K562 (cell line): ENCODE measurements around the gene ZBTB20. TPM values are rescaled to one million over a fixed set of nuclear protein-coding genes. Genes with fewer than 3 reads are reported as not detected.

Experiments
- CTBP1 ChIP-seq: fragments of 450-650 bp; IDR thresholded peaks from 2 replicates; pipeline ENCODE4 v1.6.1; 2016; ENCODE audit warnings: borderline replicate concordance
- KAT8 ChIP-seq: fragments of 450-650 bp; IDR thresholded peaks from 2 replicates; pipeline ENCODE4 v1.6.1; 2016; ENCODE audit warnings: low read depth, mild to moderate bottlenecking
- NCOA6 ChIP-seq: fragments of 450-650 bp; IDR thresholded peaks from 2 replicates; pipeline ENCODE4 v1.6.1; 2017; ENCODE audit warnings: mild to moderate bottlenecking
- SIN3A ChIP-seq, 2 experiments: fragments of 150-350 bp in 1 of 2; IDR thresholded peaks; 2 replicates each; pipeline ENCODE4 v1.6.1; 2011 to 2016; ENCODE audit warnings: borderline replicate concordance in 2 of 2, low read depth in 2 of 2, low read length in 2 of 2, mild to moderate bottlenecking in 2 of 2, moderate library complexity in 2 of 2; ENCODE audit not compliant: control insufficient read depth in 1 of 2
- TAF15 ChIP-seq: fragments of 200-400 bp; formaldehyde crosslinking; IDR thresholded peaks from 2 replicates; pipeline ENCODE4 v1.6.1; 2017; ENCODE audit warnings: mild to moderate bottlenecking, low read depth, low read length, moderate library complexity
- ZSCAN29 ChIP-seq: fragments of 450-650 bp; IDR thresholded peaks from 2 replicates; pipeline ENCODE4 v1.6.1; 2017
- polyA plus RNA-seq, 8 experiments: library from polyadenylated mRNA; depleted of rRNA in 4 of 8; stranded (reverse) in 5 of 8; unstranded in 3 of 8; fragments of >200 nt; fragmentation: Nextera tagmentation in 2 of 8; fragmentation: Illumina TruSeq in 1 of 8; extraction: Ambion mirVana in 2 of 8; extraction: Trizol in 1 of 8; gene quantifications; 2 replicates each; pipeline versions ENCODE4 v1.2.1 to v1.2.3, GENCODE V29; 2011 to 2014; ENCODE audit warnings: inconsistent platforms in 1 of 8, missing spikeins in 1 of 8
- total RNA-seq, 7 experiments: library from RNA; depleted of rRNA in 6 of 7; stranded (reverse); fragments of >200 nt in 6 of 7; fragmentation: Illumina TruSeq in 2 of 7; extraction: Trizol in 2 of 7; gene quantifications; 2 replicates each; pipeline versions ENCODE4 v1.2.1 to v1.2.3, GENCODE V29; 2011 to 2021; ENCODE audit warnings: low replicate concordance in 1 of 7
- TF ChIP-seq, protein P1 (sequence below): fragments of 450-650 bp; formaldehyde crosslinking; IDR thresholded peaks from 2 replicates; pipeline ENCODE4 v1.4.0; 2020; ENCODE audit warnings: mild to moderate bottlenecking
- TF ChIP-seq, protein P2 (sequence below): fragments of 250-450 bp; sonication (Bioruptor Pico); IDR thresholded peaks from 2 replicates; pipeline ENCODE4 v1.4.0; 2020; ENCODE audit warnings: mild to moderate bottlenecking, moderate library complexity, borderline replicate concordance
- TF ChIP-seq, protein P3 (sequence below): fragments of 450-650 bp; IDR thresholded peaks from 2 replicates; pipeline ENCODE4 v1.6.1; 2016; ENCODE audit warnings: antibody characterized with exemption

The ZBTB20 gene
- total and polyA plus RNA-seq, 9 of the 15 experiments (the other 6 are each of a cell fraction or from before 2014, with no cell fraction given) = 0.17 to 1.7 (median 0.45) TPM

DNA sequence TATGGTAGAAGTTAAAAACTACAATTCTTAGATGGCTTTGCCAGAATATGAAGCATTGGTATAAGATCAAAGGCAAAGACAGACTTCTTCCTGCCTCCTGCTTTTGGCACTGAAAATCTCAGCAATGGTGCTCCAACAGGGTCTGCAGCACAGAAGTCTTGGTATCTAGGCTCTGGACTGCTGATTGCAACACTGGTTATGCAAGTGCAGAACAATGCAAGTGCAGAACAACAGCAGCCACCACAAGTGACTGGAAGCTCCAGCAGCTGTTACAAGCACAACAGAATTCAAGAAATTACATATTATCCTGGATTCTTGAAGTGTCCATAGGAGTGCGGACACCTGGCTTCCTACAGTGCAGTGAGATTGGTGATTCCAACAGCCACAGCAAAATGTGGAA, 33.7 kb downstream of the ZBTB20 start (continued):
- TF ChIP-seq, protein P1, sequence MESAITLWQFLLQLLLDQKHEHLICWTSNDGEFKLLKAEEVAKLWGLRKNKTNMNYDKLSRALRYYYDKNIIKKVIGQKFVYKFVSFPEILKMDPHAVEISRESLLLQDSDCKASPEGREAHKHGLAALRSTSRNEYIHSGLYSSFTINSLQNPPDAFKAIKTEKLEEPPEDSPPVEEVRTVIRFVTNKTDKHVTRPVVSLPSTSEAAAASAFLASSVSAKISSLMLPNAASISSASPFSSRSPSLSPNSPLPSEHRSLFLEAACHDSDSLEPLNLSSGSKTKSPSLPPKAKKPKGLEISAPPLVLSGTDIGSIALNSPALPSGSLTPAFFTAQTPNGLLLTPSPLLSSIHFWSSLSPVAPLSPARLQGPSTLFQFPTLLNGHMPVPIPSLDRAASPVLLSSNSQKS = no peak
- TF ChIP-seq NCOA6 = no peak
- TF ChIP-seq TAF15 = no peak
- TF ChIP-seq, protein P2, sequence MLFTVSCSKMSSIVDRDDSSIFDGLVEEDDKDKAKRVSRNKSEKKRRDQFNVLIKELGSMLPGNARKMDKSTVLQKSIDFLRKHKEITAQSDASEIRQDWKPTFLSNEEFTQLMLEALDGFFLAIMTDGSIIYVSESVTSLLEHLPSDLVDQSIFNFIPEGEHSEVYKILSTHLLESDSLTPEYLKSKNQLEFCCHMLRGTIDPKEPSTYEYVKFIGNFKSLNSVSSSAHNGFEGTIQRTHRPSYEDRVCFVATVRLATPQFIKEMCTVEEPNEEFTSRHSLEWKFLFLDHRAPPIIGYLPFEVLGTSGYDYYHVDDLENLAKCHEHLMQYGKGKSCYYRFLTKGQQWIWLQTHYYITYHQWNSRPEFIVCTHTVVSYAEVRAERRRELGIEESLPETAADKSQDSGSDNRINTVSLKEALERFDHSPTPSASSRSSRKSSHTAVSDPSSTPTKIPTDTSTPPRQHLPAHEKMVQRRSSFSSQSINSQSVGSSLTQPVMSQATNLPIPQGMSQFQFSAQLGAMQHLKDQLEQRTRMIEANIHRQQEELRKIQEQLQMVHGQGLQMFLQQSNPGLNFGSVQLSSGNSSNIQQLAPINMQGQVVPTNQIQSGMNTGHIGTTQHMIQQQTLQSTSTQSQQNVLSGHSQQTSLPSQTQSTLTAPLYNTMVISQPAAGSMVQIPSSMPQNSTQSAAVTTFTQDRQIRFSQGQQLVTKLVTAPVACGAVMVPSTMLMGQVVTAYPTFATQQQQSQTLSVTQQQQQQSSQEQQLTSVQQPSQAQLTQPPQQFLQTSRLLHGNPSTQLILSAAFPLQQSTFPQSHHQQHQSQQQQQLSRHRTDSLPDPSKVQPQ = no peak
- TF ChIP-seq CTBP1 = no peak
- TF ChIP-seq, protein P3, sequence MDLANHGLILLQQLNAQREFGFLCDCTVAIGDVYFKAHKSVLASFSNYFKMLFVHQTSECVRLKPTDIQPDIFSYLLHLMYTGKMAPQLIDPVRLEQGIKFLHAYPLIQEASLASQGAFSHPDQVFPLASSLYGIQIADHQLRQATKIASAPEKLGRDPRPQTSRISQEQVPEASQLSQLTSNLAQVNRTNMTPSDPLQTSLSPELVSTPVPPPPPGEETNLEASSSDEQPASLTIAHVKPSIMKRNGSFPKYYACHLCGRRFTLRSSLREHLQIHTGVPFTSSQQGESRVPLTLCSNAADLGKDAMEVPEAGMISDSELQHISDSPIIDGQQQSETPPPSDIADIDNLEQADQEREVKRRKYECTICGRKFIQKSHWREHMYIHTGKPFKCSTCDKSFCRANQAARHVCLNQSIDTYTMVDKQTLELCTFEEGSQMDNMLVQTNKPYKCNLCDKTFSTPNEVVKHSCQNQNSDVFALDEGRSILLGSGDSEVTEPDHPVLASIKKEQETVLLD = no peak
- TF ChIP-seq KAT8 = no peak
- no peak for TF ChIP-seq SIN3A (IDR thresholded peaks at IDR 0.05; ENCODE audit: borderline replicate concordance in 2 of 2, control insufficient read depth in 1 of 2, low read depth in 2 of 2, low read length in 2 of 2)
- no peak for TF ChIP-seq ZSCAN29
